Panc1 (cell line): ENCODE data around the gene HES1.

Experiments used
- CTCF ChIP-seq: fragments of 450-650 bp; IDR thresholded peaks from 2 replicates; pipeline ENCODE4 v1.5.1; 2017; ENCODE audit warnings: mild to moderate bottlenecking
- POLR2AphosphoS5 ChIP-seq: IDR thresholded peaks from 2 replicates; pipeline ENCODE4 v1.6.1; 2012; ENCODE audit warnings: mild to moderate bottlenecking, low read depth, low read length, moderate library complexity
- TCF7L2 ChIP-seq: IDR thresholded peaks from 2 replicates; pipeline ENCODE4 v1.6.1; 2011; ENCODE audit warnings: mild to moderate bottlenecking, low read depth, low read length, inconsistent platforms

DNA sequence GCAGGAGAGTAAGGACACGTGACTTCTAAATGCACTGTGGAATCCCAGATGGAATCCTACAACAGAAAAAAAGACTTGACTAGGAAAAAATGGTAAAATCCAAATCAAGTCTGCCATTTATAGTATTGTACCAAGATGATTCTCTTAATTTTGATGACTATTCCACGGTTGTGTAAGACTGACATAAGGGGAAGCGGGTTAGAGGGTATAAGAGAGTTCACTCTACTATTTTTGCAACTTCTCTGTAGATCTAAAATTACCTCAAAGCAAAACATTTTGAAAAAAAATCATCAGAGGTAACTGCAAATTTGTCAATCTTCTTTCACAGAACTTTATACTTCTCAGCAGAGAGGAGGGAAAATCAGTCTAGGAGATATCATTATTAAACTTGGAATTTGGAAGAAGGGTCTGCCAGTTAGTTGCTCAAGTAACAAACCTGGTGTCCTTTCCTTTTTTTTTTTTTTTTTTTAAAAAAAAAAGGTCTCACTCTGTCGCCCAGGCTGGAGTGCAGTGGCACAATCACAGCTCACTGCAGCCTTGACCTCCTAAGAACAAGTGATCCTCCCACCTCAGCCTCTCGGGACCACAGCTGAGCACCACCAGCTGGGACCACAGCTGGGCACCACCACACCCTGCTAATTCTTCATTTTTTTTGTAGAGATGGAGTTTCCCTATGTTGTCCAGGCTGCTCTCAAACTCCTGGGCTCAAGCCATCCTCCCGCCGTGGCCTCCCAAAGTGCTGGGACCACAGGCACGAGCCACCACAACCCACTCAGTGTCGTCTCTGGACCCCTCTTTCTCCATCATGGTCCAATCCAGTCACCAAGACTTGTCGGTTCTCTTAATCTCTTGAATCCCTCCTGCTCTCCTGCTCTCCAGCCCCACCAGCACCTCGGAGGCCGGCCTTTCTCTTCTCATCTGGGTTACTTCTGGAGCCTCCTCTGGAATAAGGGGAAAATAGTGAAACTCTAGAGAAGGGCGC lies 14.9 kb upstream of the HES1 start:
- TF ChIP-seq POLR2AphosphoS5 (no peak), CTCF (no peak), TCF7L2 (no peak)
